ENCODE measurements around the gene RTL5.

RTL5 gene

GRCh38 chrX:72120837-72121236, 10.9 kb downstream of the RTL5 start:
- no peak overlapping the region for H3K4me3 ChIP-seq (ENCODE audit: low read length)
- H3K27ac ChIP-seq (ENCODE audit: low read depth, low read length) = no peak overlapping the region
- no peak overlapping the region for H3K9ac ChIP-seq (ENCODE audit: low read depth, low read length)
- no peaks in the 10 kb centered on the region for H3K36me3 ChIP-seq (ENCODE audit: insufficient read depth, low read length)
- H3K4me1 ChIP-seq (ENCODE audit: insufficient read depth, low read length) = peaks cover 18% of the 10 kb centered on the region
- H3K27me3 ChIP-seq (ENCODE audit: insufficient read depth, low read length) = no peaks in the 10 kb centered on the region
- H3K9me3 ChIP-seq (ENCODE audit: insufficient read depth, low read depth, low read length) = no peaks in the 10 kb centered on the region
- 93% methylated on average over 6 of the region's 6 CpGs for WGBS

GRCh38 chrX:72117636-72118210, 14.0 kb downstream of the RTL5 start:
- H3K27ac ChIP-seq (ENCODE audit: low read depth, low read length) = no peak overlapping the region
- H3K36me3 ChIP-seq (ENCODE audit: insufficient read depth, low read length) = no peaks in the 10 kb centered on the region
- H3K4me1 ChIP-seq (ENCODE audit: insufficient read depth, low read length) = peaks cover 14% of the 10 kb centered on the region; the same call in 1 of the 2 replicates
- no peak overlapping the region for H3K4me3 ChIP-seq (ENCODE audit: low read length)
- no peaks in the 10 kb centered on the region for H3K9me3 ChIP-seq (ENCODE audit: insufficient read depth, low read depth, low read length)
- no CpG with 5 or more reads among the region's 2 CpGs for WGBS
- H3K27me3 ChIP-seq (ENCODE audit: insufficient read depth, low read length) = no peaks in the 10 kb centered on the region
- H3K9ac ChIP-seq (ENCODE audit: low read depth, low read length) = no peak overlapping the region

GRCh38 chrX:72115380-72115779, 16.3 kb downstream of the RTL5 start:
- 46% methylated on average over 3 of the region's 7 CpGs for WGBS
- H3K4me1 ChIP-seq (ENCODE audit: insufficient read depth, low read length) = peaks cover 14% of the 10 kb centered on the region; the same call in 1 of the 2 replicates
- H3K4me3 ChIP-seq (ENCODE audit: low read length) = no peak overlapping the region
- H3K27ac ChIP-seq (ENCODE audit: low read depth, low read length) = no peak overlapping the region
- H3K9me3 ChIP-seq (ENCODE audit: insufficient read depth, low read depth, low read length) = no peaks in the 10 kb centered on the region
- no peaks in the 10 kb centered on the region for H3K27me3 ChIP-seq (ENCODE audit: insufficient read depth, low read length)
- H3K9ac ChIP-seq (ENCODE audit: low read depth, low read length) = no peak overlapping the region
- H3K36me3 ChIP-seq (ENCODE audit: insufficient read depth, low read length) = no peaks in the 10 kb centered on the region

- peaks cover 14% of the 10 kb centered on the region; the same call in 1 of the 2 replicates for H3K4me1 ChIP-seq (ENCODE audit: insufficient read depth, low read length)
- no peaks in the 10 kb centered on the region for H3K9me3 ChIP-seq (ENCODE audit: insufficient read depth, low read depth, low read length)
- no peaks in the 10 kb centered on the region for H3K36me3 ChIP-seq (ENCODE audit: insufficient read depth, low read length)
- 93% methylated on average over 4 of the region's 4 CpGs for WGBS
- no peak overlapping the region for H3K9ac ChIP-seq (ENCODE audit: low read depth, low read length)
- no peak overlapping the region for H3K27ac ChIP-seq (ENCODE audit: low read depth, low read length)
- H3K27me3 ChIP-seq (ENCODE audit: insufficient read depth, low read length) = no peaks in the 10 kb centered on the region
- no peak overlapping the region for H3K4me3 ChIP-seq (ENCODE audit: low read length)
Measured at GRCh38 chrX:72114807-72115206, 16.9 kb downstream of the RTL5 start.

- peaks cover 14% of the 10 kb centered on the region; the same call in 1 of the 2 replicates for H3K4me1 ChIP-seq (ENCODE audit: insufficient read depth, low read length)
- 76% methylated on average over 6 of the region's 6 CpGs for WGBS
Measured at GRCh38 chrX:72114306-72114705, 17.4 kb downstream of the RTL5 start.

GRCh38 chrX:72113461-72113860, 18.3 kb downstream of the RTL5 start:
- H3K27me3 ChIP-seq (ENCODE audit: insufficient read depth, low read length) = no peaks in the 10 kb centered on the region
- WGBS = 91% methylated on average over 5 of the region's 6 CpGs
- no peak overlapping the region for H3K4me3 ChIP-seq (ENCODE audit: low read length)
- H3K9me3 ChIP-seq (ENCODE audit: insufficient read depth, low read depth, low read length) = no peaks in the 10 kb centered on the region
- no peaks in the 10 kb centered on the region for H3K36me3 ChIP-seq (ENCODE audit: insufficient read depth, low read length)
- no peak overlapping the region for H3K9ac ChIP-seq (ENCODE audit: low read depth, low read length)
- H3K27ac ChIP-seq (ENCODE audit: low read depth, low read length) = no peak overlapping the region
- H3K4me1 ChIP-seq (ENCODE audit: insufficient read depth, low read length) = peaks cover 14% of the 10 kb centered on the region; the same call in 1 of the 2 replicates

More at GRCh38 chrX:72114306-72114705, 17.4 kb downstream of the RTL5 start:
- H3K9ac ChIP-seq (ENCODE audit: low read depth, low read length) = no peak overlapping the region
- no peak overlapping the region for H3K27ac ChIP-seq (ENCODE audit: low read depth, low read length)
- no peaks in the 10 kb centered on the region for H3K9me3 ChIP-seq (ENCODE audit: insufficient read depth, low read depth, low read length)
- no peaks in the 10 kb centered on the region for H3K27me3 ChIP-seq (ENCODE audit: insufficient read depth, low read length)
- no peak overlapping the region for H3K4me3 ChIP-seq (ENCODE audit: low read length)
- no peaks in the 10 kb centered on the region for H3K36me3 ChIP-seq (ENCODE audit: insufficient read depth, low read length)

- 91% methylated on average over 10 of the region's 11 CpGs for WGBS
- Histone ChIP-seq H3K9ac (ENCODE audit: low read depth, low read length) (no peak overlapping the region), H3K4me3 (ENCODE audit: low read length) (no peak overlapping the region), H3K4me1 (ENCODE audit: insufficient read depth, low read length) (peaks cover 14% of the 10 kb centered on the region; the same call in 1 of the 2 replicates), H3K36me3 (ENCODE audit: insufficient read depth, low read length) (no peaks in the 10 kb centered on the region), H3K9me3 (ENCODE audit: insufficient read depth, low read depth, low read length) (no peaks in the 10 kb centered on the region), H3K27me3 (ENCODE audit: insufficient read depth, low read length) (no peaks in the 10 kb centered on the region), H3K27ac (ENCODE audit: low read depth, low read length) (no peak overlapping the region)
Measured at GRCh38 chrX:72110876-72111708, 20.6 kb downstream of the RTL5 start.

- Histone ChIP-seq H3K27me3 (ENCODE audit: insufficient read depth, low read length) (no peaks in the 10 kb centered on the region), H3K4me3 (ENCODE audit: low read length) (no peak overlapping the region), H3K4me1 (ENCODE audit: insufficient read depth, low read length) (peaks cover 8% of the 10 kb centered on the region; the same call in 1 of the 2 replicates), H3K36me3 (ENCODE audit: insufficient read depth, low read length) (no peaks in the 10 kb centered on the region), H3K9me3 (ENCODE audit: insufficient read depth, low read depth, low read length) (no peaks in the 10 kb centered on the region), H3K9ac (ENCODE audit: low read depth, low read length) (no peak overlapping the region), H3K27ac (ENCODE audit: low read depth, low read length) (no peak overlapping the region)
- WGBS = 61% methylated on average over 13 of the region's 13 CpGs
Measured at GRCh38 chrX:72110051-72110875, 21.5 kb downstream of the RTL5 start.

- Histone ChIP-seq H3K4me1 (ENCODE audit: insufficient read depth, low read length) (no peaks in the 10 kb centered on the region), H3K9me3 (ENCODE audit: insufficient read depth, low read depth, low read length) (no peaks in the 10 kb centered on the region), H3K9ac (ENCODE audit: low read depth, low read length) (no peak overlapping the region), H3K27ac (ENCODE audit: low read depth, low read length) (no peak overlapping the region), H3K27me3 (ENCODE audit: insufficient read depth, low read length) (no peaks in the 10 kb centered on the region), H3K4me3 (ENCODE audit: low read length) (no peak overlapping the region), H3K36me3 (ENCODE audit: insufficient read depth, low read length) (no peaks in the 10 kb centered on the region)
- 94% methylated on average over 10 of the region's 10 CpGs for WGBS
Measured at GRCh38 chrX:72108666-72109065, 23.0 kb downstream of the RTL5 start.

- Histone ChIP-seq H3K9me3 (ENCODE audit: insufficient read depth, low read depth, low read length) (no peaks in the 10 kb centered on the region), H3K4me3 (ENCODE audit: low read length) (no peak overlapping the region), H3K27ac (ENCODE audit: low read depth, low read length) (no peak overlapping the region), H3K9ac (ENCODE audit: low read depth, low read length) (no peak overlapping the region), H3K36me3 (ENCODE audit: insufficient read depth, low read length) (no peaks in the 10 kb centered on the region), H3K4me1 (ENCODE audit: insufficient read depth, low read length) (no peaks in the 10 kb centered on the region), H3K27me3 (ENCODE audit: insufficient read depth, low read length) (no peaks in the 10 kb centered on the region)
- 96% methylated on average over 12 of the region's 12 CpGs for WGBS
Measured at GRCh38 chrX:72107841-72108595, 23.7 kb downstream of the RTL5 start.
